ENCODE results near the gene KCNH8.

The KCNH8 gene

GRCh38 chr3:19272296-19272695, 124.0 kb downstream of the KCNH8 start:
- WGBS, 2 experiments, result 97 to 99% methylated on average over 3 of the region's 3 CpGs
- H3K27ac ChIP-seq (ENCODE audit: insufficient read depth, low read depth, low read length, poor library complexity, severe bottlenecking), result no peak overlapping the region
- no peak overlapping the region for H3K4me3 ChIP-seq (ENCODE audit: insufficient read depth, low read depth, low read length)
- H3K27me3 ChIP-seq (ENCODE audit: control insufficient read depth, insufficient read depth, low read length, poor library complexity, severe bottlenecking), result no peaks in the 10 kb centered on the region
- peaks cover under 1% of the 10 kb centered on the region for H3K4me1 ChIP-seq (ENCODE audit: control insufficient read depth, insufficient read depth, low read length)
- no peaks in the 10 kb centered on the region for H3K36me3 ChIP-seq (ENCODE audit: control insufficient read depth, insufficient read depth, low read length)
- H3K9me3 ChIP-seq (ENCODE audit: control insufficient read depth, low read length), result no peaks in the 10 kb centered on the region

GRCh38 chr3:19273091-19273490, 124.8 kb downstream of the KCNH8 start:
- WGBS, 2 experiments, result 87 to 94% methylated on average over 1 of the region's 1 CpG
- no peaks in the 10 kb centered on the region for H3K36me3 ChIP-seq (ENCODE audit: control insufficient read depth, insufficient read depth, low read length)

GRCh38 chr3:19274576-19274975, 126.3 kb downstream of the KCNH8 start:
- Histone ChIP-seq H3K27ac (ENCODE audit: insufficient read depth, low read depth, low read length, poor library complexity, severe bottlenecking) (no peak overlapping the region), H3K36me3 (ENCODE audit: control insufficient read depth, insufficient read depth, low read length) (no peaks in the 10 kb centered on the region), H3K4me1 (ENCODE audit: control insufficient read depth, insufficient read depth, low read length) (no peaks in the 10 kb centered on the region), H3K4me3 (ENCODE audit: insufficient read depth, low read depth, low read length) (no peak overlapping the region), H3K9me3 (ENCODE audit: control insufficient read depth, low read length) (no peaks in the 10 kb centered on the region), H3K27me3 (ENCODE audit: control insufficient read depth, insufficient read depth, low read length, poor library complexity, severe bottlenecking) (no peaks in the 10 kb centered on the region)
- WGBS, 2 experiments, result no CpG with 5 or more reads among the region's 1 CpG

More at GRCh38 chr3:19273091-19273490, 124.8 kb downstream of the KCNH8 start:
- H3K27me3 ChIP-seq (ENCODE audit: control insufficient read depth, insufficient read depth, low read length, poor library complexity, severe bottlenecking), result no peaks in the 10 kb centered on the region
- H3K27ac ChIP-seq (ENCODE audit: insufficient read depth, low read depth, low read length, poor library complexity, severe bottlenecking), result no peak overlapping the region
- no peaks in the 10 kb centered on the region for H3K9me3 ChIP-seq (ENCODE audit: control insufficient read depth, low read length)
- no peak overlapping the region for H3K4me3 ChIP-seq (ENCODE audit: insufficient read depth, low read depth, low read length)
- no peaks in the 10 kb centered on the region for H3K4me1 ChIP-seq (ENCODE audit: control insufficient read depth, insufficient read depth, low read length)

- Histone ChIP-seq H3K27ac (ENCODE audit: insufficient read depth, low read depth, low read length, poor library complexity, severe bottlenecking) (no peak overlapping the region), H3K4me1 (ENCODE audit: control insufficient read depth, insufficient read depth, low read length) (no peaks in the 10 kb centered on the region), H3K9me3 (ENCODE audit: control insufficient read depth, low read length) (no peaks in the 10 kb centered on the region), H3K27me3 (ENCODE audit: control insufficient read depth, insufficient read depth, low read length, poor library complexity, severe bottlenecking) (no peaks in the 10 kb centered on the region), H3K36me3 (ENCODE audit: control insufficient read depth, insufficient read depth, low read length) (no peaks in the 10 kb centered on the region), H3K4me3 (ENCODE audit: insufficient read depth, low read depth, low read length) (no peak overlapping the region)
- WGBS, 2 experiments, result 86 to 92% methylated on average over 3 of the region's 3 CpGs
These were observed 136.7 kb downstream of the KCNH8 start for GRCh38 chr3:19284974-19285373.

- no peaks in the 10 kb centered on the region for H3K9me3 ChIP-seq (ENCODE audit: control insufficient read depth, low read length)
- H3K27me3 ChIP-seq (ENCODE audit: control insufficient read depth, insufficient read depth, low read length, poor library complexity, severe bottlenecking), result no peaks in the 10 kb centered on the region
- H3K27ac ChIP-seq (ENCODE audit: insufficient read depth, low read depth, low read length, poor library complexity, severe bottlenecking), result no peak overlapping the region
- no peaks in the 10 kb centered on the region for H3K4me1 ChIP-seq (ENCODE audit: control insufficient read depth, insufficient read depth, low read length)
- 62 to 76% methylated on average over 2 to 4 of the region's 4 CpGs for WGBS, 2 experiments
- H3K4me3 ChIP-seq (ENCODE audit: insufficient read depth, low read depth, low read length), result no peak overlapping the region
- no peaks in the 10 kb centered on the region for H3K36me3 ChIP-seq (ENCODE audit: control insufficient read depth, insufficient read depth, low read length)
These were observed 145.0 kb downstream of the KCNH8 start for GRCh38 chr3:19293295-19293694.

GRCh38 chr3:19295208-19295607, 146.9 kb downstream of the KCNH8 start:
- Histone ChIP-seq H3K36me3 (ENCODE audit: control insufficient read depth, insufficient read depth, low read length) (no peaks in the 10 kb centered on the region), H3K27me3 (ENCODE audit: control insufficient read depth, insufficient read depth, low read length, poor library complexity, severe bottlenecking) (no peaks in the 10 kb centered on the region), H3K4me1 (ENCODE audit: control insufficient read depth, insufficient read depth, low read length) (no peaks in the 10 kb centered on the region), H3K9me3 (ENCODE audit: control insufficient read depth, low read length) (no peaks in the 10 kb centered on the region), H3K27ac (ENCODE audit: insufficient read depth, low read depth, low read length, poor library complexity, severe bottlenecking) (no peak overlapping the region), H3K4me3 (ENCODE audit: insufficient read depth, low read depth, low read length) (no peak overlapping the region)
- WGBS, 2 experiments, result 98 to 100% methylated on average over 3 of the region's 3 CpGs

- WGBS, 2 experiments, result 94 to 99% methylated on average over 2 of the region's 2 CpGs
- Histone ChIP-seq H3K4me3 (ENCODE audit: insufficient read depth, low read depth, low read length) (no peak overlapping the region), H3K36me3 (ENCODE audit: control insufficient read depth, insufficient read depth, low read length) (no peaks in the 10 kb centered on the region), H3K27ac (ENCODE audit: insufficient read depth, low read depth, low read length, poor library complexity, severe bottlenecking) (no peak overlapping the region), H3K4me1 (ENCODE audit: control insufficient read depth, insufficient read depth, low read length) (no peaks in the 10 kb centered on the region), H3K9me3 (ENCODE audit: control insufficient read depth, low read length) (no peaks in the 10 kb centered on the region), H3K27me3 (ENCODE audit: control insufficient read depth, insufficient read depth, low read length, poor library complexity, severe bottlenecking) (no peaks in the 10 kb centered on the region)
These were observed 183.6 kb downstream of the KCNH8 start for GRCh38 chr3:19331931-19332330.

GRCh38 chr3:19334120-19334519, 185.8 kb downstream of the KCNH8 start:
- 77 to 79% methylated on average over 6 of the region's 6 CpGs for WGBS, 2 experiments
- Histone ChIP-seq H3K9me3 (ENCODE audit: control insufficient read depth, low read length) (no peaks in the 10 kb centered on the region), H3K27me3 (ENCODE audit: control insufficient read depth, insufficient read depth, low read length, poor library complexity, severe bottlenecking) (no peaks in the 10 kb centered on the region), H3K4me3 (ENCODE audit: insufficient read depth, low read depth, low read length) (no peak overlapping the region), H3K4me1 (ENCODE audit: control insufficient read depth, insufficient read depth, low read length) (no peaks in the 10 kb centered on the region), H3K27ac (ENCODE audit: insufficient read depth, low read depth, low read length, poor library complexity, severe bottlenecking) (no peak overlapping the region), H3K36me3 (ENCODE audit: control insufficient read depth, insufficient read depth, low read length) (no peaks in the 10 kb centered on the region)

- Histone ChIP-seq H3K4me3 (ENCODE audit: insufficient read depth, low read depth, low read length) (no peak overlapping the region), H3K9me3 (ENCODE audit: control insufficient read depth, low read length) (no peaks in the 10 kb centered on the region), H3K27me3 (ENCODE audit: control insufficient read depth, insufficient read depth, low read length, poor library complexity, severe bottlenecking) (no peaks in the 10 kb centered on the region), H3K4me1 (ENCODE audit: control insufficient read depth, insufficient read depth, low read length) (no peaks in the 10 kb centered on the region), H3K36me3 (ENCODE audit: control insufficient read depth, insufficient read depth, low read length) (no peaks in the 10 kb centered on the region), H3K27ac (ENCODE audit: insufficient read depth, low read depth, low read length, poor library complexity, severe bottlenecking) (no peak overlapping the region)
- 100% methylated on average over 1 of the region's 1 CpG for WGBS, 2 experiments
These were observed 190.5 kb downstream of the KCNH8 start for GRCh38 chr3:19338769-19339168.

- no peaks in the 10 kb centered on the region for H3K9me3 ChIP-seq (ENCODE audit: control insufficient read depth, low read length)
- H3K4me3 ChIP-seq (ENCODE audit: insufficient read depth, low read depth, low read length), result no peak overlapping the region
- no peaks in the 10 kb centered on the region for H3K36me3 ChIP-seq (ENCODE audit: control insufficient read depth, insufficient read depth, low read length)
- no peaks in the 10 kb centered on the region for H3K4me1 ChIP-seq (ENCODE audit: control insufficient read depth, insufficient read depth, low read length)
- WGBS, 2 experiments, result 90 to 97% methylated on average over 5 of the region's 5 CpGs
- H3K27ac ChIP-seq (ENCODE audit: insufficient read depth, low read depth, low read length, poor library complexity, severe bottlenecking), result no peak overlapping the region
- no peaks in the 10 kb centered on the region for H3K27me3 ChIP-seq (ENCODE audit: control insufficient read depth, insufficient read depth, low read length, poor library complexity, severe bottlenecking)
These were observed 194.1 kb downstream of the KCNH8 start for GRCh38 chr3:19342389-19342788.

- H3K27ac ChIP-seq (ENCODE audit: insufficient read depth, low read depth, low read length, poor library complexity, severe bottlenecking), result no peak overlapping the region
- H3K4me3 ChIP-seq (ENCODE audit: insufficient read depth, low read depth, low read length), result no peak overlapping the region
- 92 to 100% methylated on average over 1 of the region's 1 CpG for WGBS, 2 experiments
- H3K27me3 ChIP-seq (ENCODE audit: control insufficient read depth, insufficient read depth, low read length, poor library complexity, severe bottlenecking), result no peaks in the 10 kb centered on the region
- no peaks in the 10 kb centered on the region for H3K4me1 ChIP-seq (ENCODE audit: control insufficient read depth, insufficient read depth, low read length)
- no peaks in the 10 kb centered on the region for H3K9me3 ChIP-seq (ENCODE audit: control insufficient read depth, low read length)
- H3K36me3 ChIP-seq (ENCODE audit: control insufficient read depth, insufficient read depth, low read length), result no peaks in the 10 kb centered on the region
These were observed 198.4 kb downstream of the KCNH8 start for GRCh38 chr3:19346759-19347158.

All from ectodermal cell (in vitro differentiated cells).